HG02588 (cell line): ENCODE measurements around the gene LRIT2.
"Not testable (repeated sequence)": the region's sequence is repeated elsewhere in the genome, so short reads cannot be mapped to it uniquely, and the experiment has no call there.

ENCODE experiments used
- ATAC-seq: cut with Tn5 transposase; IDR thresholded peaks from one replicate; pipeline ENCODE4 v1.9.1; 2021; ENCODE audit warnings: mild to moderate bottlenecking, moderate library complexity; ENCODE audit not compliant: unreplicated experiment

The LRIT2 gene

GRCh38 chr10:84185526-84186175 lies 39.7 kb downstream of the LRIT2 start:
- ATAC-seq = no peak

GRCh38 chr10:84184517-84184916 lies 40.8 kb downstream of the LRIT2 start:
- ATAC-seq = no peak

DNA sequence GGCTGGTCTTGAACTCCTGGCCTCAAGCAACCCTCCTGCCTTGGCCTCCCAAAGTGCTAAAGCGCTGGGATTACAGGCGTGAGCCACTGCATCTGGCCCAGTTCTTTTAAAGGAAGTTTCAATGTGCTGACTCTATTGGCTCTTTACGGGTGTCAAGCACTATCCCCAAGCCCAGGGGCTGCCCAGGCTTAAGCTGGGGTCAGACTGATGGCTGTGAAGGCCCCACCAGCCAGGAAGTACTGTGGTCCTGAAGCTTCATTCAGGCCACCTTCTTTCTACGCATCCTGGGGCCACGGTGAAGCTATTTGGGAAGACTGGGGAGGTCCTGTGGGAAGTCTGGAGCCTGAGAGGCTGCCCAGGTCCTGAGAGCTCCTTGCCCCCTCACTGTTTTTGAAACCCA lies 43.7 kb downstream of the LRIT2 start:
- ATAC-seq = no peak

- ATAC-seq = not testable (repeated sequence)
Measured at GRCh38 chr10:84180386-84180785, 45.0 kb downstream of the LRIT2 start.

- ATAC-seq = peak; percentile 87
Measured at GRCh38 chr10:84179059-84179710, 46.2 kb downstream of the LRIT2 start.

- no peak for ATAC-seq
Measured at GRCh38 chr10:84178160-84178609, 47.2 kb downstream of the LRIT2 start.

DNA sequence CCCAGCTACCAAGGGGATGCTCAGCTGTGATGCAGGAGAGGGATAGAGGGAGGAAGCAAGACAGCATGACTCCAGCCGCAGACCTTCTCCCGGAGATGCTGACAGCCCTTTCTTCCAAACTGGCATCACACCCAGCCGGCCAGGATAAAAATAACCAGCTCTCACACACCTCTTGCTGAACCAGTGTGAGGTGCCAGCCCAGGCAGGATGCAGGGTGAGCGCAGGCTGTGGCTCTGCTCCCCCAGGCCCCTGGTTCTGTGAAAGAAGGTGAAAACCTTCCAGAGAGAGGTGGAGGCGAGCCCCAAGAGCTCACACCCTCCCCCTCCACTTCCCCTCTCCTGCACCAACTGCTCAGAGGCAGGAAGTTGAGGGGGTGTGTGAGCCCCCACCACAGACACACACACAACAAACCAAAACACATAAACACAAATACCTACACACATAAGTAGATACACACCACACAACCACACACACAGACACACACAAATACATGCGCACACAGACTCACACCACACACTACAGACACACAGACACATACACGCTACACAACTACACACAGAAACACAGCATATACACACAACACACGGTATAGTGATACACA lies 47.7 kb downstream of the LRIT2 start:
- ATAC-seq = peak; percentile 39

DNA sequence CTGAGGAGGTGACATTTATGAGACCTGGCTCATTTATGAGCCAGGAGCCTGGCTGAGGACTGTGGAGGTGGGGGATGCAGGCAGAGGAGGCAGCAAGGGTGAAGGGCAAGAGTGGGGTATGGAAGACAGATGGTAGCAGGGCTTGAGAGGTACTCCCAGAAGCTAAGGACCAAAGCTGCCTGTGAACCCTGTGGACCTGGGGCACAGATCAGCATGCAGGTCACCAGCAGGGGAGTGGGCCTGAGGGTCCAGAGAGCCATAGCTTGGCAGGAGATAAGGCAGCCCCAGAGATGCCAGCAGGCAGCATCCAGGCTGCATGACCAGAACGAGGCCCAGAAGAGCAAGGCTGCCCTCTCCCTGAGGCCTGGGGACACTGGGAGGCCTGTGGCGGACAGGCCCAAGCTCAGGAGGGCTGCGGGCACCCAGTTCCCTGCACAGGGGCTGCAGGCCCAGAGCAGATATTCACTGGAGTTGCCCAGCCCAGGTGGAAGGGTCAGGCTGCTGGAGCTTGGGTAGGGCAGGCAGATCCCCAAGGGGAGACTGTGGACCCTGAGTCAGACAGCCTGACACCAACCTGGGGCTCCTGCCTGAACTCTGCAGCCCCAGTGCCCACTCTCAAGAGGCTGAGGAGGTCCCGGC lies 48.4 kb downstream of the LRIT2 start:
- ATAC-seq = no peak

- no peak for ATAC-seq
Measured at GRCh38 chr10:84176351-84176750, 49.0 kb downstream of the LRIT2 start.

GRCh38 chr10:84175436-84175835 lies 49.9 kb downstream of the LRIT2 start:
- ATAC-seq = no peak

DNA sequence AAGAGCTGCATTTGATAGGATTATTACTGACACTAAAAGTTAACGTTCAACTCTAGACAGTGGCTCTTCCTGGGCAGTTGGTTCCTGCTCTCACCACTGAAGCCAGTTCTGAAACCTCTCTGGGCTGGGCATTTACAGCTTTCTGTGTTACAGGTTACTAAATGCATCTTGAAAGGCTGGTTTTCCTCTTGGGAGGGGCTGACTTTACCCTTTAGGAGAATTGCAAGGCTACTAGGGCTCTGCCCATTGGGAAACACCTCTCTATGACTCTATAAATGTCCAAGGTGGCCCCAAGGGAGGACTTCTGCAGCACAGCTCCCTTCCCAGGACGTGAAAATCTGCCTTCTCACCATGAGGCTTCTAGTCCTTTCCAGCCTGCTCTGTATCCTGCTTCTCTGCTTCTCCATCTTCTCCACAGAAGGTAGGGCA lies 51.8 kb downstream of the LRIT2 start, which contains the start of gene GPR15LG:
Gene GPR15LG (plus strand): TSS at position 301 of the 429 bp plus-strand sequence. CDS start 51 bp downstream, at position 352.
- peak; percentile 38 for ATAC-seq

GRCh38 chr10:84172467-84173356 lies 52.6 kb downstream of the LRIT2 start:
- peak; percentile 50 for ATAC-seq

DNA sequence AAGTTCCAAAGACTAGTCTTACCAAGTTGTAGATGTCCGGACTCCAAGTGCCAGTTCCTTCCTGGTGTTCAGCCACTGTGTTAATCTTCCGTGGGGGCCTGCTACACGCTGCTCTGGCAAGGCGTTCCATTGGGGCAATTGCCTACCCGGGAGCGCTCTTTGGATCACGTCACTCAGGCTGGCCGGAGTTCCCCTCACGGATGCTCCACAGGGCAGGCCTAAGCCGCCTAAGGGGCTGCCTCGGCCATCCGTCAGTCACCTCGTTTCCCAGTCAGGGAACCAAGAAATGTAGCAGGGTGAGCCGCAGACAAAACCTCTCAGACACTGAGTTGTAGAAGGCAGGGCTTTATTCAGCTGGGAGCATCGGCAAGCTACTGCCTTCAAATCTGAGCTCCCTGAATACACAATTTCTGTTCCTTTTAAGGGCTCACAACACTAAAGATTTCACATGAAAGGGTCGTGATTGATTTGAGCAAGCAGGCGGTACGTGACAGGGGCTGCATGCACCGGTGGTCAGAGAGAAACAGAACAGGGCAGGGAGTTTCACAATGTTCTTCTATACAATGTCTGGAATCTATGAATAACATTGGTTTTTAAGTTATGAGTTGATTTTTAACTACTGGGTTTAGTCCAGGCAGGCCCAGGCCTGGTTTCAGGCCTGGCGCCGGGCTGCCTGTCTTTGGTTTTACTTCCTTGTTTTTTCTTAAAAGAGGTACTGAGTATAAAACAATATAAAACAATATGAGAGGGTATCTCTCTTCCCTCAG lies 53.5 kb downstream of the LRIT2 start:
- peak; percentile 30 for ATAC-seq

- not testable (repeated sequence) for ATAC-seq
Measured at GRCh38 chr10:84171237-84171636, 54.1 kb downstream of the LRIT2 start.
